GM18511 (cell line): ENCODE results near the gene EOLA1.
"Not testable (repeated sequence)": the region's sequence is repeated elsewhere in the genome, so short reads cannot be mapped to it uniquely, and the experiment has no call there.

Experiments used
- ATAC-seq: cut with Tn5 transposase; IDR thresholded peaks from one replicate; pipeline ENCODE4 v1.9.1; 2021; ENCODE audit warnings: mild to moderate bottlenecking, moderate library complexity; ENCODE audit not compliant: unreplicated experiment

EOLA1 gene

DNA sequence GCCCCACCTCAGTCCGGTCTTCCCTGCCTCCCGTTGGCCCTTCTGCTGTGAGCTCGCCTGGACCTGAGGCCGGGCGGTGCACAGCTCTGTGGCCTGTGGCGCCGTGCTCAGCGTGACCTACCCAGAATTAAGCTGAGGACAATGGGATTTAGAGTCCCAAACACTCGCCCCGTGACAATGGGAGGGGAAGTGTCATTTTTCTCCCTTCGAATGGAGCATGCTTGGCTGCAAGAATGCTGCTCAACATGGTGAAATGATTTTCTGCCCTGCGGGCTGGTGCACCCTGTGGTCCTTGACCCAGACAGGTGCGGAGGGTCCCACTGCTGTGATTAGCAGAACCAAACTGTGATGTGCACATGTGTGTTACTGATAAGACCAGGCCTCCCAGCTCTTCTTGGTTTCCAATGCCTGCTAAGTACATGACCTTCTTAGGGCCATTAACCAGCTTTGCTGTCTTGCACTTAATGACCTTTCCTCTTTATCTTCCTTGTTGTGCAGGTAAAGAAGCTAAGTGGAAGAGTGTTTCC is 772 bp downstream of the EOLA1 start:
- no peak for ATAC-seq

DNA sequence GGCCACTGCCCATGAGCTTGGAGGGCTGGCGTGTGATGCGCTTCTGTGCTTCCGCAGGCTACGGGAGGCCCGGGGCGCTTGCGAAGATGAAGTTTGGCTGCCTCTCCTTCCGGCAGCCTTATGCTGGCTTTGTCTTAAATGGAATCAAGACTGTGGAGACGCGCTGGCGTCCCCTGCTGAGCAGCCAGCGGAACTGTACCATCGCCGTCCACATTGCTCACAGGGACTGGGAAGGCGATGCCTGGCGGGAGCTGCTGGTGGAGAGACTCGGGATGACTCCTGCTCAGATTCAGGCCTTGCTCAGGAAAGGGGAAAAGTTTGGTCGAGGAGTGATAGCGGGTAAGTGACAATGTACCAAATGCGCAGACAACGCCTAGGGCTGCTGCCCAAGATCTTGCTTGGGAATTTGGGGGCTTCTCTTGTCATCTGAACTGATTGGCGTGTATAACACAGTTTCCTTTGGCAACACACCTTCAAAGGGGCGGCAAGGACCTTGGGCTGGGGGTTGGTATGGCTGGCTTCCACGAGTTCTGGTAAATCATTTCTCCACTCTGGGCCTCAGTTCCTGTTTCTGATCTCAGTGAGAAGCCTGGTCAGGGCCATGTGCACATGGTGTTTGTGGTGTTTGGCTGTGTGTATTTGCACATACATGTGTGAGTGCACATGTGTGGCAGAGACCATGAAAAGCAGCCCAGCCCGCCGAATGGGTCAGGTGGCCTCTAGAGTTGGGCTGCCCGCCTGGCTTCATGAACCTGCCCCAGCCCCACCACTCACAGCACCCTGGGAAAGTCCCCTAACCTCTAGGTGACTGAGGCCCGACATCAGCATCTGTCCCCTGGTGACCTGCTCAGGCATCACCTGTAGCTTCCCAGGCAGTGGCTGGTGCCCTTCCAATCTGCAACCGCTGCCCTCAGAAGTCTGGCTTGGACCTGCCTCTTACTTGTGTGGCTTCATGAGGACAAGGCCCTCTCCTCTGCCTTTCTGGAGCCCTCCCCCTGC is 5.0 kb downstream of the EOLA1 start:
- peak; percentile 56 for ATAC-seq

DNA sequence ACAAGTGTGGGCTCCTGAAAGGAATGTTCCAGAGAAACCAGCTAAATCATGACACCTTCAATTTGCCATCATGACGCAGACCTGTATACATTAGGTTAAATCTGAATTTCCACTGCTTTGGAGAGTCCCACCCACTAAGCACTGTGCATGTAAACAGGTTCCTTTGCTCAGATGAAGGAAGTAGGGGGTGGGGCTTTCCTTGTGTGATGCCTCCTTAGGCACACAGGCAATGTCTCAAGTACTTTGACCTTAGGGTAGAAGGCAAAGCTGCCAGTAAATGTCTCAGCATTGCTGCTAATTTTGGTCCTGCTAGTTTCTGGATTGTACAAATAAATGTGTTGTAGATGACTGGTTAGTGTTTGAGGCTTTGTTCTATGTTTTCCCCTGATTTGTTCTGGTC is 6.2 kb downstream of the EOLA1 start:
- not testable (repeated sequence) for ATAC-seq

DNA sequence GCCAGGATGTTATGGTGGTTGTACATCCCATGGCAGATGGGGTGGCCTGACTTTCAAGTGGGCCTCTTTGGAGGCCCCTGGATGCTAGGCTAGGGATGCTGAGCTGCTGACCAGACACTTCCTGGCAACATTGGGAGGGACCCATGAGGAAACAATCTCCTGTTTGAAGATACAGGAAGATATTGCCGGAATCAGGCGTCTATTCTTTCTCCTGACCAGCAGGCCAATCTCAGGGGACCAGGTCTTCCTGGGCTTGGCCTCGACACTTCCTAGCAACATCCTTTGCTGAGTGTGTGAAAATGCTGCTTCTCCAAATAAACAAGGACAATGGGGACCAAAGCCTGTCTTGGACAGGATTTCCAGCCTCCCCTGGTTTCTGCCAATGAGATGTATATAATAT is 7.0 kb downstream of the EOLA1 start:
- ATAC-seq = not testable (repeated sequence)

DNA sequence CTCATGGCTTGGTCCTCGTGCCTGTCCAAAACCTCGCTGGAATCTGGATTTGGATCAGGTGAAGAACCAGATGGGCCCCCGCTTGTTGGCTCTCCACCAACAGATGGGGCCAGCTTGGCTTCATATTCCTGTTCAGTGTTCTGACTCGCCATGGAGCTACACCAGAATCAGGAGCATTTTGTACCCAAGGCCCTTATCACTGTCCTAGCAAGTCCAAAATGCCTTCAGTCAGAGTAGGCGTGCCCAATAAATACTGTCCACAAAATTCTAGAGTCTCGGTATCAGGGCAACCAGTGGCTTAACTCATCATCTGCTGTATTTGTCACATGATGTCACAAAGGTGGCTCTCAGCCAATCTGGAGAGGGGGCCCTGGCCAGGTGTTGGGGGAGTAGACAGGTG is 8.9 kb downstream of the EOLA1 start, which contains the start of gene HSFX3:
Gene HSFX3, minus strand, starts transcription at position 224 of the 400 bp plus-strand sequence. Its CDS starts 72 bp downstream, at position 152.
- not testable (repeated sequence) for ATAC-seq

DNA sequence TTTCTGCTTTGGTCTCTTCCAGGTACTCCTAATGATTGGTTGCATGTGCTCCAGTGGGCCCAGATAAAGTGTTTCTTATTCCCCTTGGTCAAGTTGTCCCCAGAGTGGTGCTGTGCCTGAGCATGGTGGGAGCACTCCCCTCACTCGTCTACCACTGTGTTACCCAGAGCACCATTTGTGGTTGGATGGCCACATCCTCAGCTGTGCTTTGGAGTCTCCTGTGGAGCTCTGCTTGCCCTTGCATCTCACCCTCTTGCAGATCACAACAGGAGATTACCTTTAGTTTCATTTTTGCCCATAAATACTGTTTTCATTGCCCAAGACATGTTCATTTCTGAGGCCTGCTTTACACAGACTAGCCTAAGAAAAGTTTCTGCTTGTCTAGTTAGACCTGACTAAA is 9.6 kb downstream of the EOLA1 start:
- not testable (repeated sequence) for ATAC-seq

DNA sequence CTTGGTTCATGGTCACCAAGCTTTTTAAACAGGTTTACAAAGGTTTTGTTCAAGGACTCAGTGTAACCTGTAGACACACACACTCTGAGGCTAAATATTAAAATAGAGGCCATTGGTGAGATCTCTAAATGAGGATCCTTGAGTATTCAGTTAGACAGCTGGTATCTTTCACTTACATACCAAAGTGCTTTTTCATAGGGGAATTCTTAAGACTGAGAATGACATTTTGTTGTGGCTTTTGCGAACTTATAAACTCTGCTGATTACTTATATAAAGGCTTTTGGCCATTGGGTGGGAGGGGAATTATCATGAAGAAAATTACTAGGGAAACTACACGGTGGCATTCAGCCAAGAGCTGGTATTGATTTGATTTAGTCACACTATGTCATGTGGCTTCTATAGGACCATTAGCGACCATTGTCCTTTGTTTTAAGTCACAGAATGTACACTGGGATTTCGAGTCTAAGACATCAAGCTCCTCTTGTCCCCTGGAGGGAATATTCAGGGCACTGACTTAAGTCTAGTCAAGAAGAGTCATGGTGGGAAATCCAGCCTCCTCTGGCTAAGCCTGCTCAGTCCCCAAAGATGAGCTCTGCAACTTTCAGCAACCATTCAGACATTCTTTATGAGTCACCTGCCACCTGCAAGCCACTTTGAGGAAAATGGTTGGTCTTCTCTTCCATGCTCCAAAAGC is 10.6 kb downstream of the EOLA1 start:
- peak; percentile 46 for ATAC-seq

DNA sequence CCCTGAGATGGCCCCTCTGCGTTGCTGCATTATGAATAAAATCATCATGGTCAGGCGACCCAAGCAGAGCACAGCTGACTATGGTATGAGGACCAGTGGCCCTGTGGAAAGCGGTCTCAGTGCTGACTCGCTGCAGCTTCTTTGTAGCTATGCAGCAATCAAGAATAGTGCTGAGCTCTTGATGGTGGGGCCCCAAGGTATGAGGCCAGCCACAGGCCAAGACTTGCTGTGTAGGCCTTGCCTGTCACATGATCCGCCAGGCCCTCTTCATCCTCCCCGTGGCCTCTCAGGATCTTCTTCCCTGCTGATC is 11.1 kb downstream of the EOLA1 start:
- ATAC-seq = not testable (repeated sequence)

DNA sequence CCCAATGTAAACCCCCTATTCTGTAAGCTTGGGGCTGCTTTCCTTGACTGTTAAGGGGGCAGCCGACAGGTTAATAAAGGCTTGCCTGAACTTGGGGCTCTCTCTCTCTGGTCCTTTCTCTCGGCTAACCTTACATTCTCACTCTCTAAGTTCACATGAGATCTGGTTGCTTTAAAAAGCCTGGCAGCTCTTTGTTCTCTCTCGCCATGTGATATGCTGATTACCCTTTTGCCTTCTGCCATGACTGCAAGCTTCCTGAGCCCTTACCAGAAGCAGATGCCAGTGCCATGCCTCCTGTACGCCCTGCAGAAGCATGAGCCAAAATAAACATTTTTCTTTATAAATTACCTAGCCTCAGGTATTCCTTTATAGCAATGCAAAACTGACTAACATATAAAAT is 14.4 kb downstream of the EOLA1 start:
- ATAC-seq = not testable (repeated sequence)

DNA sequence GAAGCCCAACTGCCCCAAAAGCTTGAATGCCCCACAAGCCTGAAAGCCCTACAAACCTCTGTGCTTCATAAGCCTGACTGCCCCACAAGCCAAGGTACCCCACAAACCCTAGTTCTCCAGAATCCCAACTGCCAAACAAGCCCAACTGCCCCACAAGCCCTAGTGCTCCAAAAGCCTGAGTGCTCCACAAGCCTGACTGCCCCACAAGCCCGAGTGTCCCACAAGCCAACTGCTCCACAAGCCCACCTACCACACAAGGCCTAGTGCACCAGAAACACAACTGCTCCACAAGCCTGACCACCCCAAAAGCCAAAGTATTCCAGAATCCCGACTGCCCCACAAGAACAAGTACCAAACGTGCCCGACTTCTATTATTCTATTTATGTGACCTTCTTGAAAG is 22.5 kb downstream of the EOLA1 start:
- ATAC-seq = no peak

DNA sequence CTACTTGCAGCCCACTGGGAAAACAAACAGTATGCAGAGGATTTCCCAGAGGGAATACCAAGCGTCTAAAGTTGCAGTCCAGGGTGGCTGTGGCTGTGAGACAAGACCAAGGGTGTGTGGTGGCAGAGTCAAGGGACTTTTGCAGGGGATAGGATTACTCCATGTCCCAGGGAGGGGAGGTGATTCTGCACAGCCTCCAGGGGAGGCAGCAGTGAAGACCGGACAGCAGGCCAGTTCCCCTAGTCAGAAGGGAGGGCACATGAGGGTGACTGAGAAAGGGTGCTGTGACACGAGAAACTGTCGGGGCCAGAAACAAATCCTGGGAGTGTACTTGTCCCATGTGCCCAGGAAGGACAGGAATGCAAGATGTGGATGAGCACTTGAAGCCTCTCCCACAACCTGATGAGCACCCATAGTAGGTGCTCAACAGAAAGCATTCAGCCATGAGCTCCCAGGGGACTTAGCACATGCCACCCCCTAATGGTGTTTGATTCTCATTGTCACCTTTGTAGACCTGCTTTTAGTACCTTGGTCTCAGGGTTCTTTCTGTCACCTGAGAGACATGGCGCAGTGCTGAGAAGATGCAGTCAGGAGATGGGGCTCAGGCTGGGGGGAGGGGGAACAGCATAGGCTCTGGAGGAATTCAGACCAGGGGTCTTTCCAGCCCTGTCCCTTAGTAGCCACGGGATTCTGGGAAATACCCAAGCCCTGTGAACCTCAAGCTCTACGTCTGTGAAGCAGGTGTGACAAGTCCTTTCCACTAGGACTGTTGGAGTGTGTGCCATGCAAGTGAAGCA is 27.0 kb downstream of the EOLA1 start:
- ATAC-seq = no peak

DNA sequence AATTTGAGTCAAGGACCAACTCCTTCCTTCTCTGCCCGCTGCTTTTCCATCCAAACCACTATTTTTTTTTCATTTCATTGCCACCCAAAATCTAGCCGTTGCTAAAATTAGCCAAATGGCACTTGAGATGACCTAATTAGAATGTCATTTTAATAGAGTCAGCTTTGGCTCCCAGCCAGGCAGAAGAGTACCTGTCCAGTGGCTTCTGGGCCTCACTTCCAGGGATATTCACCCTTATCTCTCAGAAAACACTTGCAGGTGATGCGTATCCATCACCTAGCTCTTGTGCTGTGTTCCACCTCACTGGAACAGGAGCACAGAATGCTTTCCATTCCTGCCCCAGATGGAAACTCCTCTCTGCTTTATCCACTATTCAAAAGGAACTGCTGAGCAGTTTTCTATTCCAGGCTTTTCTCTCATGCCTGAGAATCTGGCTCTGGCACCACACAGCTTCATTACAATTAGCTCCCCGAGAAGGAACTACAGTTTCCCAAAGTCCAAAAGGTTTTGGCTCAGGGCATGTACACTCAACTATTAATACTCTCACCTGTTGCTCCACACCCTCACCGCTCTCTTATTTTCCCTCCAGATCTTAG is 28.0 kb downstream of the EOLA1 start:
- ATAC-seq = no peak

DNA sequence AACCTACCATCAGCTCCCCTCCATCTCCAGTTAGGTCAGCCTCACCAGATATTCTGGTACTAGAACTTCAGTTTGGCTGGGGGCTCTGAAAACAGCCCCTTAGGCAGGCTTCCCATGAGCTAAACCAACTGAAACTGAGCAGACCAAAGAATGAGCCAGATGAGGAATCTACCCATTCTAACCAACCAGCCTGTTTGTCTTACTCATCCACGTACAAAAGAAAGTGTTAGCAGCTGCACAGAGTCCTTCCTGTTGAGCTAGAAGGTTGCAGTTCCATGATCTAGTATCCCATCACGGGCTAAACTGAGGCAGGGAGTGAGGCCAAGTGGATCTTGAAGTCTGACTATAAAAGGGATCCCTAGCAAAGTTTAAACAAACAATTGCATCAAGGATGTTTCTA is 29.0 kb downstream of the EOLA1 start:
- no peak for ATAC-seq

DNA sequence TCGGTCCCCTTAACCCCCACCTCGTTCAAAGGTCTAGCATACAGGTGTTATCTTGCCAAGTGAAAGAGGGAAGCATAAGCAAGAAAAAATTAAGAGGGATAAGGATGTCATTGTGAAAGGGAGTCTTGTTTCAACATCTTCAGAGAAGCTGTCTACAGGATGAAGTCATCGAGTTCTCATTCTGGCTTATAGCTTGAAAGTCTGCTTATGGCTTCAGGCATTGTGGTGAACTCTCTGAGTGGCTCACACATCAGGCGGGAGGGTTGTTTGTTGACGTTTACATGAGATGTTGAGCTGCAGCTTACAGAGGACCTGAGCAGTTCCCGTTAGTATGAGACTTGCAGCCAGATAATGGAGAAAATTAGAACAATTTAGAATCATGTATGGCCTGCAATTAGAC is 29.9 kb downstream of the EOLA1 start:
- ATAC-seq = no peak

DNA sequence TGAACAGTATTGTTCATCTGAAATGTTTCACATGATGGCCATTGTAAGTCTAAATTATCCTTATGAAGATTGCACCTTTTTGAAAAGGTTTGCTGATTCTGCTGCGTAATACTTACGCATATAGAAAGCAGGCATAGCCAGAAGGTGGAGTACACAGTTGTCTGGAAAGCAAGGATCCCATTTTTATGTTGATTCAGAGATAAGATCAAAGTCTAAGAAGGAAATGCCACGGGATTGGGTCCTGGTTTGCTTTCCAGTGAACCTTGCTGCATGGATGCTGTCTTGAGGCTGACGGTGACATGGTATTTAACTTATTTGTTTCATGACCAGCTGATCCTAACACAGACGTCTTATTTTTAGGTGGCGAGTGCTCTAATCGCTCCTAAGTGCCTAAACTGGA is 31.0 kb downstream of the EOLA1 start:
- no peak for ATAC-seq

DNA sequence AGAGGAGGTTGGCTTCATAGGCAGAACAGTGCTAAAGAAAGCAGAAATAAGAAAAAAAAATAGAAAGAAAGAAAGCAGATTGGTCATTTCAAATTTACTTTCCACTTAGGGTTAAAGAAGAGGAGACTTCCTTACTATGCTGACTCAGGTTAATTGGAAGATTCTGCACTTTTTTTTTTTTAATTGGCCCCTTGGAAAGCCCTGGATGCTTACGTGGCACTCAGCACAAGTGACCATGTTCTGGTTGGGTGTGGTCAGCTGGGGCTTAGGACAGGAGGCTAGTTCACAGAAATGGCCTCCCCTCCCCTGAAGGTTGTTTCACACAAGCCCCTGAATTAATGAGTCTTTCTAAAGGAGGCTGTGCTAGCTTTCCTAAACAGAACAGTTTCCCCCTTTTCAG is 31.9 kb downstream of the EOLA1 start:
- no peak for ATAC-seq

DNA sequence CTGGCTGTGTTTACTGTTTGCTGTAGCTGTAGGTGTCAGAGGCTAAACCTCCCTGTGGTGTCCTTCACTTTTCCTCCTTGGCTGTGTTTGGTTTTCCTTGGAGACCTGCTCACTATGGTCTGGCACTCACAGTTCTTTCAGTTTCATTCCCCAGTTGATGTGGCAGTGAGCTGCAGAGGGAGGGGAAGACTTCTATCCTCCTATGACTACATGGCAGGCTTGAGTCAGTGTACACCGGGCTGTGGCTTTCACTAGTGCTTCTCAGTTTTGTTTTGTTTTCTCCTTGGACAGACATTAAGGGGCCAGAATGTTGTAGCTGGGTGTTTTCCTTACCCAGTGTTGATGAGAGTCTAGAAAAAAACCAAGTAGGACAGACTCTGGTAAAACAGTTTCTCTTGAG is 32.6 kb downstream of the EOLA1 start:
- ATAC-seq = peak; percentile 100

DNA sequence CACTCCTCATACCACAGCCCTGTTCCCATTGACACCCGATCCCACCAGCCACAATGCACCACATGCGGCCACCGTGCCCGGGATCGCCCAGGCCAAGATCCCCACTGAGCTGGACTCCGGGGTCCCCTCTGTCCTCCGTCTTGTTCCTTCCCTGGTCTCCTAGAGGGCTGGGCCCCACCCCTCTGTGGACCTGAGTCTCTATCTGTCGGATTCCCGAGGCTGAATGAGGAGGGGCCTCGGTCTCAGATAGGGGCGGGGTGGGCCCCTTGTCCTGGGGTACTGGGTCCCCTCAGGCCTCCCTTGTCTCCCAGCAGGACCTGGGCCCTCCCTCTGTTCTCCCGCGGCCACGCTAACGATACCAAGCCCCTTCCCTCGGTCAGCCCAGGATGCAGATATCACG is 44.8 kb downstream of the EOLA1 start:
- not testable (repeated sequence) for ATAC-seq

DNA sequence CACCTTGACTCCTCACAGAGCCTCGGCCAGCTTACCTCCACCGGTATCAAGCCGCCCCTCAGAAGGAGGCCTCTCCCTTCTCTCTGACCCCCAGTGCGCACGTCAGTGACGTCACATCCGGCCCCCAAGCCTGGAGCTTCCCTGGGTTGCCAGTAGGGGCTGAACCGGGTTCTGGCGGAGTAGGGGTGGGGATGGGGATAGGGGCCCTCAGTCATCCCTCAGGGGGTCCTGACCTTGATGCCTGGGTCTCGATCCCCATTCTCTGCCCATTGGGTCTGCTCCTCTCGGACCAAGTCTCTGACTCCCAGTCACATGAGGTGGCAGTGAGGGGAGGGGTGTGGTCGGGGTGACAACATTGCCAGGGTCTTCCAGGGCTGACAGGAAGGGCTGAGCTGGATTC is 46.5 kb downstream of the EOLA1 start, which contains the start of gene MAGEA9B:
Gene MAGEA9B, minus strand, starts transcription at position 101 of the 400 bp plus-strand sequence. CDS start 4,280 bp downstream, outside the sequence.
- not testable (repeated sequence) for ATAC-seq

DNA sequence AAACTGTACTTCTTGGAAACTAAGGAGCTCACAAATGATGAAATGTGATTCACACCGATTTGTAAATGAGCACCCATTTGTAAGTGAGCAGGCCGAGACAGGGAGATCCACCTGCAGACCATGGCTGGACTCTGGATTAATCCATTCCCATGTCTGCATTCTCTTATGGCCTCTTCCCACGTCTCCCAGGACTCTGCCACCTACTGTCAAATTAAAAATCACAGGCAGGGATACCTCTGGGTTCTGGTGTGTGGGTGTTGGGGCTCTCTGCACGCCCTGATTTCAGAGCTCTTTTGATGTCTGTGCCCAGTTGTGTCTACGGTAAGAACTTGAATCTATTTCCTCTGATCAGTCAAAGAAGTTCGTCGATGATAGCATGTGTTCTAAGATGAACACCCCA is 50.2 kb downstream of the EOLA1 start:
- not testable (repeated sequence) for ATAC-seq
